H1 (cell line): ENCODE data around the gene SUCNR1. TPM values are rescaled to one million over a fixed set of nuclear protein-coding genes. Genes with fewer than 3 reads are reported as not detected.

Experiments
- CTCF ChIA-PET: fragments of 300-600 bp; sonication (Branson Sonifier 250); formaldehyde crosslinking; loops from one replicate; lab custom pipeline; 2021; ENCODE audit not compliant: partially characterized antibody; lab: Charles Lee
- POLR2A ChIA-PET: fragments of 300-600 bp; sonication (Branson Sonifier 250); formaldehyde crosslinking; loops from one replicate; lab custom pipeline; 2021; ENCODE audit warnings: inconsistent platforms; ENCODE audit not compliant: partially characterized antibody; lab: Charles Lee
- DNase-seq, 2 experiments: peaks; one replicate each; pipeline versions ENCODE4 v3.0.0 to v3.0.0-alpha.2; 2010 to 2022; ENCODE audit warnings: low spot score in 2 of 2, low read depth in 1 of 2, mixed read lengths in 1 of 2
- FAIRE-seq: peaks from 2 replicates; lab custom pipeline; 2011; peaks lifted over from hg19 to GRCh38; lab: Jason Lieb, UNC
- H2AFZ ChIP-seq: 2 replicates; pipeline ENCODE4 v1.8.1; 2012; ENCODE audit warnings: low read length, inconsistent platforms
- H2AK5ac ChIP-seq: 2 replicates; pipeline ENCODE4 v1.6.1; 2013; ENCODE audit warnings: low read depth, low read length
- H2BK120ac ChIP-seq: replicated peaks from 2 replicates; pipeline ENCODE3; 2013; ENCODE audit warnings: low read depth, low read length, inconsistent platforms
- H2BK12ac ChIP-seq: 2 replicates; pipeline ENCODE4 v1.6.1; 2013; ENCODE audit warnings: low read depth, low read length
- H2BK15ac ChIP-seq: 2 replicates; pipeline ENCODE4 v1.6.1; 2013; ENCODE audit warnings: low read length
- H2BK20ac ChIP-seq: 2 replicates; pipeline ENCODE4 v1.6.1; 2013; ENCODE audit warnings: low read length
- H2BK5ac ChIP-seq: 2 replicates; pipeline ENCODE4 v1.6.1; 2013; ENCODE audit warnings: low read depth, low read length
- H3K14ac ChIP-seq: 2 replicates; pipeline ENCODE4 v1.6.1; 2013; ENCODE audit warnings: inconsistent platforms; ENCODE audit not compliant: insufficient read length
- H3K18ac ChIP-seq: 2 replicates; pipeline ENCODE4 v1.6.1; 2013; ENCODE audit warnings: low read length; ENCODE audit errors: extremely low read depth
- H3K23ac ChIP-seq: 2 replicates; pipeline ENCODE4 v1.6.1; 2013; ENCODE audit warnings: inconsistent platforms; ENCODE audit not compliant: insufficient read length
- H3K23me2 ChIP-seq: 2 replicates; pipeline ENCODE4 v1.6.1; 2013; ENCODE audit warnings: low read depth, low read length
- H3K27ac ChIP-seq: 2 replicates; pipeline ENCODE4 v1.6.1; 2011; ENCODE audit warnings: low read depth, low read length, inconsistent platforms
- H3K27me3 ChIP-seq, 4 experiments: replicated peaks in 1 of 4; 1 replicate in 1 of 4; 2 replicates in 3 of 4; pipeline versions ENCODE4 v1.6.1 to v1.8.1; 2011 to 2013; ENCODE audit warnings: low read length in 3 of 4, mild to moderate bottlenecking in 3 of 4, inconsistent platforms in 2 of 4, mixed read lengths in 2 of 4, moderate library complexity in 1 of 4; ENCODE audit not compliant: control insufficient read depth in 3 of 4, insufficient read depth in 3 of 4; ENCODE audit errors: extremely low read depth in 1 of 4
- H3K36me3 ChIP-seq, 4 experiments: 2 replicates each; pipeline versions ENCODE4 v1.6.1 to v1.8.1; 2011 to 2013; ENCODE audit warnings: mild to moderate bottlenecking in 4 of 4, low read length in 3 of 4, moderate library complexity in 2 of 4, control low read depth in 1 of 4, inconsistent platforms in 1 of 4; ENCODE audit not compliant: insufficient read depth in 4 of 4, control insufficient read depth in 2 of 4
- H3K4ac ChIP-seq: replicated peaks from 2 replicates; pipeline ENCODE3; 2013; ENCODE audit warnings: low read length, low read depth, mixed read lengths, inconsistent platforms; ENCODE audit not compliant: insufficient read length
- H3K4me1 ChIP-seq, 4 experiments: replicated peaks in 1 of 4; 1 replicate in 1 of 4; 2 replicates in 3 of 4; pipeline versions ENCODE4 v1.6.1 to v1.8.1; 2011 to 2013; ENCODE audit warnings: low read length in 3 of 4, inconsistent platforms in 2 of 4, mixed read lengths in 1 of 4; ENCODE audit not compliant: insufficient read depth in 4 of 4, control insufficient read depth in 3 of 4
- H3K4me2 ChIP-seq, 2 experiments: 2 replicates each; pipeline versions ENCODE4 v1.6.1 to v1.8.1; 2011 to 2013; ENCODE audit warnings: low read depth in 2 of 2, low read length in 2 of 2, control low read depth in 1 of 2, inconsistent platforms in 1 of 2, mild to moderate bottlenecking in 1 of 2; ENCODE audit not compliant: insufficient read depth in 1 of 2
- H3K4me3 ChIP-seq, 4 experiments: fragments of 200-600, 300-600 bp in 1 of 4; sonication (generic), shearing (Covaris generic), sonication (Bioruptor Twin) in 1 of 4; 2 replicates each; pipeline versions ENCODE4 v1.5.1 to v1.8.1; 2011 to 2016; ENCODE audit warnings: low read length in 4 of 4, low read depth in 3 of 4, control low read depth in 2 of 4, inconsistent platforms in 2 of 4, mild to moderate bottlenecking in 2 of 4, mixed read lengths in 1 of 4, moderate library complexity in 1 of 4; ENCODE audit not compliant: insufficient read depth in 2 of 4; ENCODE audit errors: extremely low read depth in 1 of 4
- H3K56ac ChIP-seq: replicated peaks from 2 replicates; pipeline ENCODE3; 2013; ENCODE audit warnings: low read depth, mild to moderate bottlenecking, mixed read lengths, low read length, inconsistent platforms; ENCODE audit not compliant: insufficient read length
- H3K79me1 ChIP-seq: 2 replicates; pipeline ENCODE4 v1.6.1; 2013; ENCODE audit warnings: low read depth, low read length, control low read depth
- H3K79me2 ChIP-seq, 2 experiments: 2 replicates each; pipeline versions ENCODE4 v1.6.1 to v1.8.1; 2012 to 2013; ENCODE audit warnings: low read length in 2 of 2, mild to moderate bottlenecking in 2 of 2, inconsistent platforms in 1 of 2; ENCODE audit not compliant: insufficient read depth in 2 of 2, control insufficient read depth in 1 of 2
- H3K9ac ChIP-seq, 4 experiments: replicated peaks in 1 of 4; 1 replicate in 1 of 4; 2 replicates in 3 of 4; pipeline versions ENCODE4 v1.6.1 to v1.8.1; 2011 to 2013; ENCODE audit warnings: low read depth in 3 of 4, low read length in 3 of 4, control low read depth in 2 of 4, mild to moderate bottlenecking in 2 of 4, moderate library complexity in 2 of 4, inconsistent platforms in 1 of 4; ENCODE audit errors: extremely low read depth in 1 of 4
- H3K9me3 ChIP-seq, 2 experiments: 2 replicates each; pipeline versions ENCODE4 v1.6.1 to v1.8.1; 2012 to 2013; ENCODE audit warnings: mild to moderate bottlenecking in 2 of 2, moderate library complexity in 2 of 2, control low read depth in 1 of 2, inconsistent platforms in 1 of 2, low read depth in 1 of 2, low read length in 1 of 2, mixed read lengths in 1 of 2; ENCODE audit not compliant: insufficient read depth in 2 of 2
- H4K20me1 ChIP-seq, 2 experiments: replicated peaks in 1 of 2; 2 replicates each; pipeline versions ENCODE3 to v1.8.1; 2011 to 2013; ENCODE audit warnings: inconsistent platforms in 2 of 2, low read length in 2 of 2, mild to moderate bottlenecking in 1 of 2; ENCODE audit not compliant: insufficient read depth in 2 of 2, control insufficient read depth in 1 of 2
- H4K5ac ChIP-seq: 2 replicates; pipeline ENCODE4 v1.6.1; 2013; ENCODE audit warnings: low read length, low read depth, mixed read lengths, inconsistent platforms; ENCODE audit not compliant: insufficient read length
- H4K8ac ChIP-seq: 2 replicates; pipeline ENCODE4 v1.8.0; 2013; ENCODE audit warnings: mild to moderate bottlenecking, moderate library complexity, low read length, inconsistent platforms; ENCODE audit not compliant: insufficient read depth; ENCODE audit errors: extremely low read depth
- H4K91ac ChIP-seq: replicated peaks from 2 replicates; pipeline ENCODE3; 2013; ENCODE audit warnings: low read length, mixed read lengths, inconsistent platforms; ENCODE audit not compliant: insufficient read length
- SP4 ChIP-seq: IDR thresholded peaks from 2 replicates; pipeline ENCODE4 v1.6.1; 2012; ENCODE audit warnings: low read length, inconsistent platforms
- ZNF274 ChIP-seq: IDR thresholded peaks from 2 replicates; pipeline ENCODE4 v1.7.0; 2012; ENCODE audit warnings: low read length, borderline replicate concordance; ENCODE audit errors: extremely low read depth
- WGBS, 2 experiments: shearing (Covaris generic) in 1 of 2; methylation state at CpG; one replicate each; pipeline versions ENCODE4 v1.1.6 to v1.1.7; 2013 to 2015; ENCODE audit warnings: low lambda C conversion rate in 2 of 2, mixed read lengths in 2 of 2, inconsistent platforms in 1 of 2, low coverage in 1 of 2, missing lambda C conversion rate in 1 of 2; ENCODE audit not compliant: insufficient replicate concordance in 2 of 2, insufficient coverage in 1 of 2, insufficient read length in 1 of 2; ENCODE audit errors: extremely low coverage in 1 of 2, missing lambda C conversion rate in 1 of 2; 5-methylcytosine and 5-hydroxymethylcytosine counted together
- polyA plus RNA-seq, 7 experiments: library from polyadenylated mRNA; depleted of rRNA in 3 of 7; stranded (reverse) in 5 of 7; unstranded in 2 of 7; fragments of >200 nt in 5 of 7; fragments of 200-250 nt in 2 of 7; gene quantifications; 1 replicate in 5 of 7; 2 replicates in 1 of 7; 4 replicates in 1 of 7; pipeline versions ENCODE4 v1.2.1 to v1.2.3, GENCODE V29; 2011 to 2013; ENCODE audit warnings: missing spikeins in 2 of 7, mixed read lengths in 2 of 7
- total RNA-seq: library from RNA; stranded (reverse); fragmentation: NEBNext Ultra II Directional; extraction: Animal tissue kit (Norgen Biotek cat#: 25700); gene quantifications from 2 replicates; pipeline ENCODE4 v1.2.1, GENCODE V29; 2021

SUCNR1 gene
- total and polyA plus RNA-seq, 2 of the 8 experiments (the other 6 are each of a cell fraction or from before 2014, with no cell fraction given): not detected

GRCh38 chr3:151924753-151925152, 51.3 kb downstream of the SUCNR1 start:
- no peaks in the 10 kb centered on the region; a peak in 1 of 4 replicates for H3K9me3 ChIP-seq
- H3K4ac ChIP-seq: no peak overlapping the region
- H4K5ac ChIP-seq: no peak overlapping the region
- no peak overlapping the region for H3K27ac ChIP-seq
- H4K91ac ChIP-seq: no peak overlapping the region
- no peak overlapping the region for H2BK5ac ChIP-seq
- H3K14ac ChIP-seq: no peak overlapping the region
- H3K9ac ChIP-seq: no peak overlapping the region
- no peak overlapping the region for H3K18ac ChIP-seq
- no peak overlapping the region for H3K56ac ChIP-seq
- no peak for FAIRE-seq
- H3K27me3 ChIP-seq: no peaks in the 10 kb centered on the region
- H4K20me1 ChIP-seq: no peaks in the 10 kb centered on the region
- no peaks in the 10 kb centered on the region for H3K79me2 ChIP-seq
- H3K23me2 ChIP-seq: no peaks in the 10 kb centered on the region
- H3K4me2 ChIP-seq: no peak overlapping the region
- no peak overlapping the region for H2AK5ac ChIP-seq
- no peak overlapping the region for H2BK12ac ChIP-seq
- no peak overlapping the region for H2BK20ac ChIP-seq
- H3K4me3 ChIP-seq: no peak overlapping the region
- no peaks in the 10 kb centered on the region for H3K79me1 ChIP-seq
- H3K23ac ChIP-seq: no peak overlapping the region
- H3K36me3 ChIP-seq: no peaks in the 10 kb centered on the region
- H2BK120ac ChIP-seq: no peak overlapping the region
- POLR2A ChIA-PET: no interaction called here
- CTCF ChIA-PET: interaction anchor here (1.1 kb wide), 2 partner anchors 21 to 125 kb away, joined by 4 read pairs; no protein-coding TSS in a partner anchor
- WGBS, 2 experiments: 90% methylated on average over 3 of the region's 3 CpGs; no CpG with 5 or more reads in 1 of the 2 experiments
- H2BK15ac ChIP-seq: no peak overlapping the region
- no peak for DNase-seq
- no peaks in the 10 kb centered on the region for H3K4me1 ChIP-seq
- H4K8ac ChIP-seq: no peak overlapping the region
- H2AFZ ChIP-seq: no peak overlapping the region
- no peak for TF ChIP-seq SP4
- no peak for TF ChIP-seq ZNF274
